GM18507 (cell line): ENCODE results near the gene HMCN1.

Source experiments
- DNase-seq: peaks from one replicate; pipeline ENCODE4 v3.0.0; 2011; ENCODE audit warnings: low read depth; ENCODE audit not compliant: insufficient read length; ENCODE audit errors: extremely low spot score
- FAIRE-seq: peaks from 2 replicates; lab custom pipeline; 2011; peaks lifted over from hg19 to GRCh38; lab: Jason Lieb, UNC

HMCN1 gene

DNA sequence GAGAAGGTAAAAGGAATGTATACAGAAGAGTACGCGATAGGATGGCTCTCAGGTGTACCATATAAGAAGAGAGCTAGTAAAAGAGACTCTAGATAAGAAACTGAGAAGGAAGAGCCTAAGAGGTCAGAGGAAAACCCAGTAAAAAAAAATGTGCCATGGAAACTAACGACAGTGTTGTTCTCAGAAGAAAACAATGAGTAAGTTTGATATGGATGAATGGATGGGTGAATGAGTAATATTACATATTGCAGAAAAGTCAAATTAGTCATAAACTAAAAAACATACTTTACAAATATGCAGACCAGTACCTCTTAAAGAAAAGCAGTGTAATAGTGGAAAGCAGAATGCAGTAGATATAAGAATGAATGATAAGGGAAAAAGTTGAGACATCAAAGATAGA, 316.2 kb downstream of the HMCN1 start:
- FAIRE-seq (no peak), DNase-seq (no peak)

- no peak for FAIRE-seq
Measured at GRCh38 chr1:186054003-186054402, 319.8 kb downstream of the HMCN1 start.

DNA sequence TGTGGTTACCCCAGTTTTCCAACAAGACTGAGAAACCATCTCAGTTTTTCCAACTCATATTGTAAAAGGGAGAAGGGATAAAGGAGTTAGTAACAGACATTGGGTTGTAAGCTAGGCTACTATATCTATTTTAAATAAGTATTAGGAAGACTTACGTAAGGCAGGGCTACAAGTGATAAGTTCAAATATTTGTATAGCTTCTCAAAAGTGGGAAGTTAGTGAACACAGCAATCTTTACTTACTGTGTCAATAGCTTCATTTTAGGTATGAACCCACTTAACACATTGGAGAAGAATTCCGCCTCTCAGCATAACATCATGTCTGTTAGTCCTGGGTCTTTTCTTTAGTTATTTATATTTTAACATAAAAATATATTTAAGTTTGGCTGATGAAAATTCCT, 320.7 kb downstream of the HMCN1 start:
- no peak for DNase-seq
- no peak for FAIRE-seq

More at GRCh38 chr1:186054003-186054402, 319.8 kb downstream of the HMCN1 start:
- DNase-seq: no peak

DNA sequence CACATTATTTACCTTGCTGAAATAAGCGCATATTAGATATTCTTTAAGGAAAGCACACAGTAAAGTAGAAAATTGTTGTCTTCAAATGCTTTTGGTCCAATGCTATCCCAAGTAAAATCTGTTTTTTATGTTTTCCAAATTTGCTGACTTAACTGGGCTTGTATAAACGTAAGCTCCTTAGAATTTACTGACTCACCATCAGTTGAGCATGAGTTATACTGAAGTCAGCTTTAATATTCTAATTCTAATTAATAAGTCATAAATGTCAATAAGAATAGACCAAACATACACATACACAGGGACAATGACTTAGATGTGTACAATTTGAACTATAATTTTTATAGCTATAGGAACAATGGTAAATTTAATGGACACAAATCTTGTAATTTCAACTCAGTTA, 321.7 kb downstream of the HMCN1 start:
- FAIRE-seq: no peak
- no peak for DNase-seq

- FAIRE-seq (no peak), DNase-seq (no peak)
Measured at GRCh38 chr1:186057086-186057485, 322.9 kb downstream of the HMCN1 start.

DNA sequence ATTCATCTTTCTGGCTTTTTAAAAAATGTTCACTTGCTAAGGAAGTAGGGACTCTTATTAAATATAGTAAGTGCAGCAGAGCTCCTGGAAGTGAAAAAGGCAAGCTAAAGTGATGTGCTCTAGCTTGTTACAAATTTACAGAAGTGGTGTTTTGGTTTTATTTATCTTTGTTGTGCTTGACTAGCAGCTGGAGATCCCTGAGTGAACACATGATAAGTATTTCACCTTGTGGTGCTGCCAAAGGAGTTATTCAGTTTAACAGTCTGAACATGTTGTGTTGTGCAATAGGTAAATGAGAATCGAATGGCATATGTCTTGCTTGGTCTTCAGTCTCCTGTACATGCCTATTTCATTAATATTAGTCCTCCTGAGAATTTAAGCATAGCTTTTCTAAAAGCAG, 325.1 kb downstream of the HMCN1 start:
- FAIRE-seq (no peak), DNase-seq (no peak)

DNA sequence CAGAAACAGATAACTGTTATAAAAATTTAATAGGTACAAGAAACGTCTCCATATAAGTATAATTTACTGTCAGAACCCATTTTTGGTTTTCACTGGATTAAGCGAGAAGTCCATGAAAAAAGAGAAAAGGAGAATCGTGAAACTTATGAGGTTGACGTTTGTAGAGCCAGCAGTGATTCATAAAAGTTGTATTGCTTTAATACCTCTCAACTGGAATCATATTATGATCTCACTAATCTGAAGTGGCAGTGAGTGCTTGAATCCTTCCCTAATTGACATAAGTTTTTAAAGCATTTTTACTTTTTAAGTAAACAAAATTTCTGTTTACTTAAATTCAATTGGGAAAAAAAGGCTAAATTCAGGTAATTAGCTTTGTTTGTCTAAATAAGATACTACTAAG, 325.6 kb downstream of the HMCN1 start:
- no peak for FAIRE-seq
- DNase-seq: no peak

GRCh38 chr1:186060226-186060625, 326.0 kb downstream of the HMCN1 start:
- FAIRE-seq (no peak), DNase-seq (no peak)

DNA sequence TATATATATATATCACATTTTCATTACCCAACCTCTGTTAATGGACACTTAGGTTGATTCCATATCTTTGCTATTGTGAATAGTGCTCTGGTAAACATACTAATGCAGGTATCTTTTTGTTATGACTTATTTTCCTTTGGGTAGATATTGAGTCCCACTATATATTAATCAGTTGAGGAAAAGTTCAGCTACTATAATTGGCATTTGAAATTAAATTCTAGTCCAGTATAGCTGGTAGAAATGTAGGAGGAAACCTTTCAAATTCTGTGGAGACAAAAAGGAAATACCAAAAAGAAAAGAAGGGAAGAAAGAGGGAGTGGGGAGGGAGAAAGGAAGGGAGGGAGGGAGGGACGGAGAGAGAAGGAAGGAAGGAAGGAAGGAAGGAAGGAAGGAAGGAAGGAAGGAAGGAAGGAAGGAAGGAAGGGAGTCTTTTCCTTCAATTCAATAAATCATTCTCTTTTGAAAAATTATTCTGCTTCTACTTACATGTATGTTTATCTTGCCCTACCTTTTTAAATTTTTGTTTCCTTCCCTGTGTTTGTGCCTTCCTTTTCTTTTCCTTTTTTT, 329.0 kb downstream of the HMCN1 start:
- no peak for FAIRE-seq
- no peak for DNase-seq

DNA sequence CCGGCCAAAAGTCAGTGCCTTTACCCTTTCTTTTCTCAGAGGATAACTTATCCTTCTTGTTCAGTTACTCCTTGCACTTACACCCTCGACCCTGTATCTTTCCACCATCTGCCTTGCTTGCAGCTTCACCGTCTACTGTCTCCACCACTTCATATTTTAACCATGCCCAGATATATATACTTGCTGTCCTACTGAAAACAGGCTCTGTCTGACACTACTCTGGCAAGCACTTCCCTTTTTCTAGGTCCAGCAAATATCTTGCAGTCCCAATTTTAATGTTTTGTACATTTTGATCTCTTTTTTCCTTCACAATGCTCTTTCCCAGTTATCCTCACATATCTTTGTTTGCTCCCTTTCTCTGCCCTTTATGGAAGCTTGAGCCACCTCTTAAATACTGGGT, 332.2 kb downstream of the HMCN1 start:
- DNase-seq (no peak), FAIRE-seq (no peak)

- DNase-seq (no peak), FAIRE-seq (no peak)
Measured at GRCh38 chr1:186073697-186074096, 339.5 kb downstream of the HMCN1 start.

- FAIRE-seq: no peak
- no peak for DNase-seq
Measured at GRCh38 chr1:186076006-186076405, 341.8 kb downstream of the HMCN1 start.

DNA sequence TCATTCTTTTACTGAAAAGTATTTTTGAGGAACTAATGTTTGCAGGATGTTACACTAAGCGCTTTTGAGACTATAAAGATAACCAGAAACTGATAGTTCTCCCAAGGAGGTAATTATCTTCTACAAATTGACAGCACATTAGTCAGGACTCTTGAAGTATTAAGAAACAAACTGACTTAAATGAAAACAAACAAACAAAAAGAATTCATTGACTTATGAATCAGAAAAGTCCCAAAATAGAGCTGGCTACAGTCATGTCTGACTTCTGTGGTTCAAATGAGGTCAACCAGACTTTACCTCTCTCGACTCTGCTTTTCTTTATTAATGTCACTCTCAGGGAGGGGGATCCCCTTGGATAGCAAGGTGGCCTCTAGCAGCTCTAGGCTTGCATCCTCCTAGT, 344.1 kb downstream of the HMCN1 start:
- DNase-seq: peak; percentile 8

DNA sequence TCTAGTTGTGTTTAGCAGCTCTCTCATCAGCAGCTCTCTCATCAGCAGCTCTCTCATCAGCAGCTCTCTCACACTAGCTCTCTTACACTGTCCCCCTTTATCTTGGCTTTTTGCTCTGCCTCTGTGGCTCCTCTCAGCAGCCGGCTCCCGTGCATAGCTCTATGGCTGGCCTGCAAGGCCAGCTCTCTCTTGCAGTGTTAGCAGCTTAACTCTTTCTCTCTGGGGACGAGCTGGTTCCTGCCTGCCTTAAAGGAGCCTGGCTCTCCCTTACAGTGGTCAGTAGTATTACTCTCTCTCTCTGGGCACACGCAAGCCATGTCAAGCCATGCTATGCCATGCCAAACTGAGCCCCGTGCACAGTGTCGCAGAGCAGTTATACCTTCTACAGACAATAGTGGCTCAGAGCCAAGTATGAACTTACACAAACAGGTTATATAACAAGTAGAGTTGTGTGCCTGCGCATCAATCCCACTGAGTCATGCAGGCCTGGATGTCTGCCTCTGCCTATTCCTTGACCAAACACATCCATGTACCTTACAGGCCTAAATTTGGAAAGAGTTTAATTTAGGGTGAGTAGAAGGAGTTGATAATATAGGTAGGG, 345.0 kb downstream of the HMCN1 start:
- no peak for DNase-seq
- no peak for FAIRE-seq

More for the DNA sequence above, 344.1 kb downstream of the HMCN1 start:
- FAIRE-seq: peak; percentile 88

DNA sequence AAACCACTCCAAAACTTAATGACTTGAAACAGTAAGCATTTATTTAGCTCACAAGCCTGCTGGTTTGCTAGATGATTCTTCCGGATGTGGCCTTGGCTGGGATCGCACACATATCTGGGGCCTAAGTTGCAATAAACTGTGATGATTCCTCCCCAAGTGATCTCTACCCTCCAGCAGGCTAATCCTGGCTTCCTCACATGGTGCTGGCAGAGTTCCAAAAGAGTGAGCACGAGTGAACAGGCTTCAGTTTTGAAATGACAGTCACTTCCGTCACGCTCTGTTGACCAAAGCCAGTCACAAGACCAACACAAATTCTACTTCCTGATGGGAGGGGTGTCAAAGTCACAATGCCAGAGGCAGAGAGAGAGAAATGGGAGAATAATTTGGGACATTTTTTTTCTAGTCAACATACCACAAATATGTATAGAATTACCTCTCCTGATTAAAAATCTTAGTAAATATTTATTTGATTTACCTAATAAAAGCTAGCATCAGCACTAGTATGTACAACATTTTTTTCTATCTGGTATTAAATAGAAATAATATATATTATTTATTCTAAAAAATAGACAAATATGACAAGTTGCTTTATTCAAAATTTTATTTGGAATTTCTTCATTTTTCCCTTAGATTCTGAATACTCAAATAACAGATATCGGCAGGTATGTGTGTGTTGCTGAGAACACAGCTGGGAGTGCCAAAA, 348.2 kb downstream of the HMCN1 start:
- FAIRE-seq: peak; percentile 89
- DNase-seq: peak; percentile 20

DNA sequence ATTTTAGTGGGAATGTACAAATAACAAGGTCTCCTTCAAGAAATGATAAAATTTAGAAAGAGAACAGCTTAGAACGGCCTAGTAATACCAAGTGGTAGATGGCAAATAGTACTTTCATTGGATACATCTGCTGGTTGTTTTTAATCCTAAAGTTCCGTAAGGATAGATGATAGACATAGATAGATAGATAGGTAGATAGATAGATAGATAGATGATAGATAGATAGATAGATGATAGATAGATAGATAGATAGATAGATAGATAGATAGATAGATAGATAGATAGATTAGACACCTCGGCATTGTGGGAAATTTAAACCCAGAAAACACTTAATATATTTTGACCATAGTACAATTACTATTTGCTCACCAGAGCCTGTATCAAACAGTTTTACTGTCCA, 352.4 kb downstream of the HMCN1 start:
- no peak for FAIRE-seq
- no peak for DNase-seq

- DNase-seq: no peak
- no peak for FAIRE-seq
Measured at GRCh38 chr1:186089940-186090339, 355.7 kb downstream of the HMCN1 start.

DNA sequence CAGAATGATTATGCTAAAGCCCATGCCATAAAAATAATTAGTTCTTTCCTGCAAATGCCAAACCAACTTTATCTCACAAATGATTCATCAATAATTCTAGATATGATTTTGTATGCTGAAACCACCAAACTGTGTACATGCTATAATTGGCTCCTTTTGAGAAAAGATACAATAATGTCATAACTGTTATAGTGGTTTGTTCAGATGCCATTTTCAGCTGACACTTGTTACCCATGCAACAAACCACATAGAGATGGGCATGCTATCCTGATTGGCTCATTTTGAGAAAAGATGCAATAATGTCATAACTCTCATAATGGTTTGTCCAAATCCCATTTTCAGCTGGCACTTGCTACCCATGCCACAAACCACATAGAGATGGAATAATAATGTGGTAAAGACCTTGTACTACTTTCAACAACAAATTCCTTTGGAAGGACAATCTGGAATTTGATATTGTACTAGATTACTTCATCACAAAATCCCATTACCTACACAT, 357.1 kb downstream of the HMCN1 start:
- FAIRE-seq (no peak), DNase-seq (no peak)

- DNase-seq (no peak), FAIRE-seq (no peak)
Measured at GRCh38 chr1:186093437-186093836, 359.2 kb downstream of the HMCN1 start.

DNA sequence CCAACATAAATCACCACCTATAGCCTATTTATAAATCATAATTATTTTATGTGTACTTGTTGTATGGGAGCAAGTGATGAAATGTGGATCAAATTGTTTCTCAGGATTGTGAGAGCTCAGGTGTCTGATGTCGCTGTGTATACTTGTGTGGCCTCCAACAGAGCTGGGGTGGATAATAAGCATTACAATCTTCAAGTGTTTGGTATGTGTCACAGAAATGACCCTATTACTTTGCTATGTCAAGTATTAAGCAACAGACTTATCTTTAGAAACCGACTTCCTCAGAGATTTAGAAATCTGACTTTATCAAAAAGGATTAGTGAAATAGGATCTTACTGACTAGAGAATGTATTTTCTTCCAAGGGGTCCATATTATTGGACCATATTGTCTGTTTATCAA, 360.0 kb downstream of the HMCN1 start:
- FAIRE-seq: no peak
- no peak for DNase-seq
